Osteoblast (primary cell): Measurements from ENCODE around the gene PLSCR1. TPM values are rescaled to one million over a fixed set of nuclear protein-coding genes. Genes with fewer than 3 reads are reported as not detected.

Experiments used
- DNase-seq: peaks from one replicate; pipeline ENCODE4 v3.0.0; 2011; ENCODE audit warnings: low spot score, mixed read lengths; ENCODE audit not compliant: insufficient read length; ENCODE audit errors: missing footprints
- H2AFZ ChIP-seq: 2 replicates; pipeline ENCODE4 v1.6.0; 2011; ENCODE audit warnings: mild to moderate bottlenecking, low read length
- H3K27ac ChIP-seq: 2 replicates; pipeline ENCODE4 v1.5.1; 2011; ENCODE audit warnings: mild to moderate bottlenecking, low read depth, low read length, moderate library complexity
- H3K27me3 ChIP-seq: 2 replicates; pipeline ENCODE4 v1.6.0; 2012; ENCODE audit warnings: mild to moderate bottlenecking, control low read depth, inconsistent platforms, low read length, moderate library complexity; ENCODE audit not compliant: insufficient read depth
- H3K36me3 ChIP-seq: 2 replicates; pipeline ENCODE4 v1.5.1; 2011; ENCODE audit warnings: mild to moderate bottlenecking, low read length, control low read depth, moderate library complexity; ENCODE audit not compliant: insufficient read depth
- H3K4me1 ChIP-seq: 2 replicates; pipeline ENCODE4 v1.5.1; 2011; ENCODE audit warnings: mild to moderate bottlenecking, low read length, control low read depth, moderate library complexity; ENCODE audit not compliant: insufficient read depth
- H3K4me2 ChIP-seq: 2 replicates; pipeline ENCODE4 v1.6.0; 2011; ENCODE audit warnings: mild to moderate bottlenecking, low read length; ENCODE audit not compliant: insufficient read depth
- H3K4me3 ChIP-seq: fragments of 200-600 bp; sonication (generic); 3 replicates; pipeline ENCODE4 v1.5.1; 2012; ENCODE audit warnings: mild to moderate bottlenecking, low read length, inconsistent platforms; ENCODE audit not compliant: insufficient read depth
- H3K79me2 ChIP-seq: 2 replicates; pipeline ENCODE4 v1.6.0; 2012; ENCODE audit warnings: mild to moderate bottlenecking, low read length, control low read depth, inconsistent platforms; ENCODE audit not compliant: insufficient read depth
- H3K9me3 ChIP-seq: 2 replicates; pipeline ENCODE4 v1.5.1; 2011; ENCODE audit warnings: low read depth, low read length, control low read depth
- H4K20me1 ChIP-seq: 2 replicates; pipeline ENCODE4 v1.6.0; 2012; ENCODE audit warnings: mild to moderate bottlenecking, low read length, control low read depth; ENCODE audit not compliant: insufficient read depth
- CTCF ChIP-seq: IDR thresholded peaks from 2 replicates; pipeline ENCODE4 v1.5.1; 2011; ENCODE audit warnings: mild to moderate bottlenecking, low read depth, low read length, moderate library complexity; ENCODE audit errors: extremely low read depth
- total RNA-seq: library from RNA; depleted of rRNA; stranded (reverse); fragments of >200 nt; gene quantifications from 2 replicates; pipeline ENCODE4 v1.2.3, GENCODE V29; 2012

The PLSCR1 gene
- total RNA-seq, 1 donor = 35.1 TPM

- DNase-seq = no peak
- no peak for TF ChIP-seq CTCF
Measured at GRCh38 chr3:146521394-146521793, 23.0 kb downstream of the PLSCR1 start.

GRCh38 chr3:146519810-146520209 lies 24.6 kb downstream of the PLSCR1 start:
- Histone ChIP-seq H4K20me1 (no peaks in the 10 kb centered on the region), H3K27ac (no peak overlapping the region), H3K27me3 (no peaks in the 10 kb centered on the region), H3K4me1 (peaks cover 1% of the 10 kb centered on the region), H2AFZ (no peak overlapping the region), H3K79me2 (no peaks in the 10 kb centered on the region), H3K9me3 (no peaks in the 10 kb centered on the region), H3K4me3 (no peak overlapping the region), H3K4me2 (no peak overlapping the region), H3K36me3 (no peaks in the 10 kb centered on the region)
- no peak for DNase-seq
- TF ChIP-seq CTCF = no peak

More at GRCh38 chr3:146521394-146521793, 23.0 kb downstream of the PLSCR1 start:
- Histone ChIP-seq H4K20me1 (no peaks in the 10 kb centered on the region), H3K36me3 (no peaks in the 10 kb centered on the region), H3K27ac (no peak overlapping the region), H2AFZ (no peak overlapping the region), H3K27me3 (no peaks in the 10 kb centered on the region), H3K4me1 (peaks cover 7% of the 10 kb centered on the region), H3K9me3 (no peaks in the 10 kb centered on the region), H3K4me3 (no peak overlapping the region), H3K79me2 (no peaks in the 10 kb centered on the region), H3K4me2 (no peak overlapping the region)

- H3K79me2 ChIP-seq = no peaks in the 10 kb centered on the region
- H3K36me3 ChIP-seq = no peaks in the 10 kb centered on the region
- H3K4me3 ChIP-seq = no peak overlapping the region
- H3K27ac ChIP-seq = no peak overlapping the region
- H3K4me2 ChIP-seq = no peak overlapping the region
- no peak overlapping the region for H2AFZ ChIP-seq
- no peak for TF ChIP-seq CTCF
- peaks cover 5% of the 10 kb centered on the region for H3K4me1 ChIP-seq
- H3K27me3 ChIP-seq = no peaks in the 10 kb centered on the region
- no peaks in the 10 kb centered on the region for H3K9me3 ChIP-seq
- H4K20me1 ChIP-seq = no peaks in the 10 kb centered on the region
- peak; percentile 35 for DNase-seq
Measured at GRCh38 chr3:146517684-146518435, 26.5 kb downstream of the PLSCR1 start.

- Histone ChIP-seq H2AFZ (peak overlapping the region; percentile 63), H3K79me2 (no peaks in the 10 kb centered on the region), H3K27ac (no peak overlapping the region), H3K4me1 (peaks cover 5% of the 10 kb centered on the region), H3K4me3 (peak overlapping the region; percentile 32), H3K9me3 (no peaks in the 10 kb centered on the region), H4K20me1 (no peaks in the 10 kb centered on the region), H3K4me2 (peak overlapping the region; percentile 72), H3K27me3 (no peaks in the 10 kb centered on the region), H3K36me3 (no peaks in the 10 kb centered on the region)
- no peak for TF ChIP-seq CTCF
- no peak for DNase-seq
Measured at GRCh38 chr3:146513386-146514051, 30.9 kb downstream of the PLSCR1 start.
